ENCODE measurements around the gene SRC. TPM values are rescaled to one million over a fixed set of nuclear protein-coding genes. Genes with fewer than 3 reads are reported as not detected.

SRC gene
- total and polyA plus RNA-seq, 7 experiments from 2014 or later: 0.63 to 26.6 (median 2.9) TPM

DNA sequence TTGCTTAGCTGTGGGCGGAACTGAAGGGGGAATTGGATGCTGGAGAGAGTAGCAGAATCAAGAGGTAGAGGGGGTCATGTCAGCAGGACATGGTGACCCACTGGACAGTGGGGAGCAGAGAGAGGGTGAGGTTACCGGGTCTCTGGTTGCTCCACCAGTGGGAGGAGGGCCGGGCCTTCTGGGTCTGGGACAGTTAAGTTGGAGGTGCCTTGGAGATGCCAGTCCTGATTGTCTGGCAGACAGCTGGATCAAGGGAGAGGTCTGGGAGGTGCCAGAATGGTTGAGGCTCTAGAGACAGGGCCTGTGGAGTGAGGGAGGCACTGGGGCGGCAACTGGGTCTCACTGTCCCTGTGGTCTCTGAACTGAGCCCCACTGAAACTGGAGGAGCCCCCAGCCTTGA, 31.8 kb upstream of the SRC start:
- intact Hi-C loops (cut with micrococcal nuclease): no loop called here
- H3K9me3 Mint-ChIP-seq: no peaks in the 10 kb centered on the region
- DNase-seq: no peak
- H3K36me3 ChIP-seq (ENCODE audit: control insufficient read depth in 2 of 3, insufficient read depth in 3 of 3, low read length in 3 of 3): peaks cover 0 to 27% (median 0%) of the 10 kb centered on the region in 3 experiments
- H3K4me3 ChIP-seq (ENCODE audit: low read length): no peak overlapping the region
- H3K4me3 Mint-ChIP-seq: peak overlapping the region in 1 of 10 donors; percentile 48
- CTCF ChIA-PET: no interaction called here
- peaks cover 16 to 42% (median 35%) of the 10 kb centered on the region in 7 donors for H3K4me1 Mint-ChIP-seq
- POLR2A ChIA-PET: no interaction called here
- H3K27me3 ChIP-seq (ENCODE audit: control insufficient read depth in 2 of 2, insufficient read depth in 2 of 2, low read length in 2 of 2): no peaks in the 10 kb centered on the region
- no peak for ATAC-seq
- no peaks in the 10 kb centered on the region for H3K27me3 Mint-ChIP-seq
- H3K9me3 ChIP-seq (ENCODE audit: control insufficient read depth in 2 of 3, low read length in 3 of 3): no peaks in the 10 kb centered on the region
- peaks cover 0 to 6% of the 10 kb centered on the region in 2 donors for H3K4me1 ChIP-seq (ENCODE audit: control insufficient read depth in 2 of 2, insufficient read depth in 2 of 2, low read length in 2 of 2)
- H3K36me3 Mint-ChIP-seq: peaks cover 0 to 24% (median 3%) of the 10 kb centered on the region in 5 donors
- H3K27ac Mint-ChIP-seq: peak overlapping the region in 8 of 9 donors; percentile 3 to 86 (median 62)
- H3K27ac ChIP-seq (ENCODE audit: low read depth, low read length): no peak overlapping the region

DNA sequence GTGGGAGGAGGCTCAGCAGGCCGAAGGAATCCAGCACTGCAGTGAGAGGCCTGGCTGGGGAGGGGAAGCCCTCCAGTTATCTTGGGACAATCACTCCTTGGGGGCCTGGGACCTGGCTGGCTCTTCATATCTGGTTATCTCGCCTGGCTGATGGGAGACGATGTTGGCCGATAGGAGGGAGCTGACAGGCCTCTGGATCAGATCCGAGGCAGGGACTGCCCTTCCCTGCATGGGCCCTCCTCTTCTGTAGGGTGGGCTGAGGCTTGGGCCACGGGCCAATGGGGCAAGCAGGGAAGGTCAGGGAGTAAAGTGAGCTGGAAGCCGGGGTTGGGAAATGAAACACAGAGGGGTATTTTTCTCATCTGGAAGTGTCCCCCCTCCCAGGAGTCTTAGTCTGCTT, 31.3 kb upstream of the SRC start:
- Mint-ChIP-seq H3K27me3 (no peaks in the 10 kb centered on the region), H3K9me3 (no peaks in the 10 kb centered on the region), H3K4me1 (peaks cover 16 to 42% (median 35%) of the 10 kb centered on the region in 7 donors), H3K36me3 (peaks cover 0 to 26% (median 3%) of the 10 kb centered on the region in 5 donors), H3K4me3 (no peak overlapping the region), H3K27ac (peak overlapping the region in 8 of 9 donors; percentile 12 to 92 (median 84))
- H3K27me3 ChIP-seq (ENCODE audit: control insufficient read depth in 2 of 2, insufficient read depth in 2 of 2, low read length in 2 of 2): no peaks in the 10 kb centered on the region
- H3K4me1 ChIP-seq (ENCODE audit: control insufficient read depth in 2 of 2, insufficient read depth in 2 of 2, low read length in 2 of 2): peaks cover 0 to 6% of the 10 kb centered on the region in 2 donors
- H3K27ac ChIP-seq (ENCODE audit: low read depth, low read length): no peak overlapping the region
- ATAC-seq: no peak
- intact Hi-C loops (cut with micrococcal nuclease): no loop called here
- DNase-seq: no peak
- no peak overlapping the region for H3K4me3 ChIP-seq (ENCODE audit: low read length)
- H3K9me3 ChIP-seq (ENCODE audit: control insufficient read depth in 2 of 3, low read length in 3 of 3): no peaks in the 10 kb centered on the region
- peaks cover 0 to 31% (median 0%) of the 10 kb centered on the region in 3 experiments for H3K36me3 ChIP-seq (ENCODE audit: control insufficient read depth in 2 of 3, insufficient read depth in 3 of 3, low read length in 3 of 3)
- ChIA-PET CTCF (no interaction called here), POLR2A (interaction anchor here (0.7 kb wide), 1 partner anchor 38 kb away, joined by 3 read pairs; no protein-coding TSS in a partner anchor)

DNA sequence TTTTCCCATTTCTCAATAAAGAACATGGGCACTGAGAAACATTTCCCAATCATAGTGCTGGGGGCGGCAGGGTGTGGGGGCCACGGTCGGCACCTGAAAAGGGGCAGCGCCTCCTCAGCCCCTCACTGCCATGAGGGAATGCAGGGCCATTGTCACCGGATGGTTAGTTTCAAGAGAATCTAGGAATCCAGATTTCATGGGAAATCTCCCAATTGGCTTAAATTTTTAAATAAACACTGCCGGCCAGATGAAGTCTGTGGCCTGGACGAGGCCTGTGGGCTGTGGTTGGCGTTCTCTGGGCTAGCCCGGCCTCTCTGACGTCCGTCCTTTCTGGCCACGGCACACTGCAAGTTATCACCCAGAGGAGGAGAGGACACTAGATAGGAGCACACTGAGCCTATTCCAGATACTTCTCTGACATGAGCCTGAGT, 30.9 kb upstream of the SRC start:
- ChIA-PET POLR2A (interaction anchor here (0.7 kb wide), 1 partner anchor 38 kb away, joined by 3 read pairs; no protein-coding TSS in a partner anchor), CTCF (no interaction called here)
- Histone ChIP-seq H3K4me3 (ENCODE audit: low read length) (no peak overlapping the region), H3K36me3 (ENCODE audit: control insufficient read depth in 2 of 3, insufficient read depth in 3 of 3, low read length in 3 of 3) (peaks cover 0 to 27% (median 0%) of the 10 kb centered on the region in 3 experiments), H3K27me3 (ENCODE audit: control insufficient read depth in 2 of 2, insufficient read depth in 2 of 2, low read length in 2 of 2) (no peaks in the 10 kb centered on the region), H3K27ac (ENCODE audit: low read depth, low read length) (no peak overlapping the region), H3K4me1 (ENCODE audit: control insufficient read depth in 2 of 2, insufficient read depth in 2 of 2, low read length in 2 of 2) (peaks cover 0 to 6% of the 10 kb centered on the region in 2 donors), H3K9me3 (ENCODE audit: control insufficient read depth in 2 of 3, low read length in 3 of 3) (no peaks in the 10 kb centered on the region)
- peaks cover 0 to 22% (median 3%) of the 10 kb centered on the region in 5 donors for H3K36me3 Mint-ChIP-seq
- peak overlapping the region in 8 of 9 donors; percentile 73 to 92 (median 86) for H3K27ac Mint-ChIP-seq
- H3K4me1 Mint-ChIP-seq: peaks cover 16 to 42% (median 35%) of the 10 kb centered on the region in 7 donors
- intact Hi-C loops (cut with micrococcal nuclease): no loop called here
- H3K4me3 Mint-ChIP-seq: peak overlapping the region in 1 of 10 donors; percentile 36
- ATAC-seq (no peak), DNase-seq (no peak)
- H3K9me3 Mint-ChIP-seq: no peaks in the 10 kb centered on the region
- no peaks in the 10 kb centered on the region for H3K27me3 Mint-ChIP-seq

DNA sequence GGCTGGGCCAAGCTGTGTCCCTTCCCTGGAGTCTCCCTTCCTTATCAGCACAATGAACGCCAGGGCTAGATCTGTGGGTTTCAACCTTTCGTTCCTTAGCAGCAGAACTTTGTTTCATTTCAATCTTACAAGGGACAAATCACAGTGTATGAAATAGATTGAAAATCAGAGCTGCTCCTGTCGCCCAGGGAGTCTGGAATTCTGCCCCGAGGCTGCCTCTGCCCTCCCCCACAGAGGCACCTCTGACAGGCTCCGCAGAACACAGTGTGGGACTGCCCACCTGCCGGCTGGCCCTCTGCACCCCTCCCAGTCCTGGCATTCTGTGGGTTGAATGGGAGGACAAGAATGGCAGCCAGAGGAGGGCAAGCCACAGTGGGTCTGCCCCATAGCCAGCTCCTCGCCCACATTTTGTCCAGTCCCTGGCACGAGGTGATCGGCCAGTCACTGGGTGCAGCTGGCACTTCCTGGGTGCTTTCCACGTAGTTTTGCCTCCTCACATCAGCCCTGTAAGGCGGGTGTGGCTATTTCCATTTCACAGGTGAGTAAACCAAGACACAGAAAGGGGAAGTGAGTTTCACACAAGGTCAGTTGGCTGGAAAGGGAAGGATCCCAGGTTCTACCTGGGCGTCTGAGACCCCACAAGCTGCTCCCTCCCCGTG, 30.4 kb upstream of the SRC start:
- H3K4me1 ChIP-seq (ENCODE audit: control insufficient read depth in 2 of 2, insufficient read depth in 2 of 2, low read length in 2 of 2): peaks cover 0 to 6% of the 10 kb centered on the region in 2 donors
- H3K27ac Mint-ChIP-seq: peak overlapping the region; percentile 73 to 94 (median 85)
- ChIA-PET CTCF (no interaction called here), POLR2A (interaction anchor here (0.6 kb wide), 1 partner anchor 25 kb away, joined by 3 read pairs; no protein-coding TSS in a partner anchor)
- no peak overlapping the region for H3K4me3 ChIP-seq (ENCODE audit: low read length)
- H3K27me3 Mint-ChIP-seq: no peaks in the 10 kb centered on the region
- H3K27ac ChIP-seq (ENCODE audit: low read depth, low read length): peak overlapping the region; percentile 57
- intact Hi-C loops (cut with micrococcal nuclease): no loop called here
- peaks cover 16 to 42% (median 35%) of the 10 kb centered on the region in 7 donors for H3K4me1 Mint-ChIP-seq
- DNase-seq (no peak), ATAC-seq (peak; percentile 14)
- no peaks in the 10 kb centered on the region for H3K27me3 ChIP-seq (ENCODE audit: control insufficient read depth in 2 of 2, insufficient read depth in 2 of 2, low read length in 2 of 2)
- no peaks in the 10 kb centered on the region for H3K9me3 Mint-ChIP-seq
- H3K9me3 ChIP-seq (ENCODE audit: control insufficient read depth in 2 of 3, low read length in 3 of 3): no peaks in the 10 kb centered on the region
- peak overlapping the region in 2 of 10 donors; percentile 36 to 47 for H3K4me3 Mint-ChIP-seq
- peaks cover 0 to 17% (median 3%) of the 10 kb centered on the region in 5 donors for H3K36me3 Mint-ChIP-seq
- peaks cover 0 to 23% (median 0%) of the 10 kb centered on the region in 3 experiments for H3K36me3 ChIP-seq (ENCODE audit: control insufficient read depth in 2 of 3, insufficient read depth in 3 of 3, low read length in 3 of 3)

DNA sequence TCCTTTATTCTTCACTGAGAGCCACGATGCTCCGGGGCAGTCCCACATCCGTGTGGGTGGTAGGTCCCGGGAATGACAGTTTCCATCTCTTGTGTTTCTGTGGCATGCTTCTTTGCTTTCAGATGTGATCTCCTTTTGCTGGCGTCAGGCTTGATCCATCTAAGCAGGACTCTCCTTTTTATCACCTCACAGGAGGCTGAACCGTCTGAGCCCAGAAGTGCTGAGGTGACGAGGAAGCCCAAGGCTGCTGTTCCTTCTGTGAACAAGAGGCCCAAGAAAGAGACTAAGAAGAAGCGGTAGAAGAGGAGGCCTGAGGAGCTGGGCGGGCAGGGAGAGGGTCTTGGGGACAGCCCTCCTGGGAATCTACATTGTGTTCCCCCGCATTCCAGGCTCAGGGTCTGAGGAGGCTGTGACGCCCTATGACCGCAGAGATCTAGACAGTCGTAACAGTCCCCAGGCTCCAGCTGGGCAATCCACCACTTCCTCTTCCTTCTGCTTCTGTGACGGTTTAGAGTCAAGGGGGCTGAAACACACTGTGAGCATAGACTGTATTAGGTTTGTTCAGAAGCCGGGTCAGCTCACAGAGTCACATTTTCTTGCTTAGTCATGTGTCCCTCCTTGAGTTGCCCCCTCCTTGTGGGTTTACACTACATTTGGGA, 29.7 kb upstream of the SRC start:
- Histone ChIP-seq H3K27me3 (ENCODE audit: control insufficient read depth in 2 of 2, insufficient read depth in 2 of 2, low read length in 2 of 2) (no peaks in the 10 kb centered on the region), H3K27ac (ENCODE audit: low read depth, low read length) (peak overlapping the region; percentile 57), H3K9me3 (ENCODE audit: control insufficient read depth in 2 of 3, low read length in 3 of 3) (no peaks in the 10 kb centered on the region), H3K4me3 (ENCODE audit: low read length) (no peak overlapping the region), H3K4me1 (ENCODE audit: control insufficient read depth in 2 of 2, insufficient read depth in 2 of 2, low read length in 2 of 2) (peaks cover 0 to 6% of the 10 kb centered on the region in 2 donors), H3K36me3 (ENCODE audit: control insufficient read depth in 2 of 3, insufficient read depth in 3 of 3, low read length in 3 of 3) (peaks cover 0 to 19% (median 0%) of the 10 kb centered on the region in 3 experiments)
- no peaks in the 10 kb centered on the region for H3K9me3 Mint-ChIP-seq
- peaks cover 16 to 42% (median 35%) of the 10 kb centered on the region in 7 donors for H3K4me1 Mint-ChIP-seq
- peak overlapping the region in 5 of 10 donors; percentile 1 to 50 (median 5) for H3K4me3 Mint-ChIP-seq
- DNase-seq (peak in 6 of 9 donors; percentile 4 to 45 (median 20)), ATAC-seq (peak; percentile 91)
- H3K27me3 Mint-ChIP-seq: no peaks in the 10 kb centered on the region
- ChIA-PET CTCF (no interaction called here), POLR2A (interaction anchor here (0.6 kb wide), 1 partner anchor 26 kb away, joined by 3 read pairs; no protein-coding TSS in a partner anchor)
- intact Hi-C loops (cut with micrococcal nuclease): no loop called here
- H3K27ac Mint-ChIP-seq: peak overlapping the region; percentile 73 to 94 (median 89)
- H3K36me3 Mint-ChIP-seq: peaks cover 0 to 11% (median 3%) of the 10 kb centered on the region in 5 donors

DNA sequence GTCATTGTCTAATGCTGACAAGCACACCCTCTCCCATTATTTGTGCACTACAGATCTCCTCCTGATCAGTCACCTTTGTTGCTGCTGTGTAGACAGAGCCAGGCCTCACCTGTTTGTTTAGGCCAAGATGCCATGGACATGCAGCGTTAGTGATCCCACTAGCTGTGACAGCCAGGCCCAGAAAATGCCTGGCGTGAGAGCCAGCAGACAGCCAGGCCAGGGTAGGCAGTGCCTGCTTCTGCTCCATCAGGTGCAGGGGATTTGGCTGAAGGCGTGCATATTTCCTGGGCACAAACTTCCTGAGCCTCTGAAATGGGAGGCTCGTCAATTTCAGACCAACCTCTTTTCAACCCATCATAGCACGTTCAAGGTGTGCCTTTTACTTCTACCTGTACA, 29.2 kb upstream of the SRC start:
- Mint-ChIP-seq H3K27ac (peak overlapping the region; percentile 73 to 94 (median 89)), H3K27me3 (no peaks in the 10 kb centered on the region), H3K4me1 (peaks cover 16 to 42% (median 34%) of the 10 kb centered on the region in 7 donors), H3K36me3 (peaks cover 0 to 9% (median 3%) of the 10 kb centered on the region in 5 donors), H3K4me3 (peak overlapping the region in 2 of 10 donors; percentile 1 to 5), H3K9me3 (no peaks in the 10 kb centered on the region)
- DNase-seq (no peak), ATAC-seq (no peak)
- Histone ChIP-seq H3K27me3 (ENCODE audit: control insufficient read depth in 2 of 2, insufficient read depth in 2 of 2, low read length in 2 of 2) (no peaks in the 10 kb centered on the region), H3K36me3 (ENCODE audit: control insufficient read depth in 2 of 3, insufficient read depth in 3 of 3, low read length in 3 of 3) (peaks cover 0 to 19% (median 0%) of the 10 kb centered on the region in 3 experiments), H3K9me3 (ENCODE audit: control insufficient read depth in 2 of 3, low read length in 3 of 3) (no peaks in the 10 kb centered on the region), H3K27ac (ENCODE audit: low read depth, low read length) (peak overlapping the region; percentile 57), H3K4me3 (ENCODE audit: low read length) (no peak overlapping the region), H3K4me1 (ENCODE audit: control insufficient read depth in 2 of 2, insufficient read depth in 2 of 2, low read length in 2 of 2) (peaks cover 0 to 6% of the 10 kb centered on the region in 2 donors)
- ChIA-PET POLR2A (no interaction called here), CTCF (no interaction called here)
- intact Hi-C loops (cut with micrococcal nuclease): no loop called here

All from naive thymus-derived CD4-positive, alpha-beta T cell (primary cell).